OCI-LY7 (cell line): Measurements from ENCODE around the gene NTF4. TPM values are rescaled to one million over a fixed set of nuclear protein-coding genes. Genes with fewer than 3 reads are reported as not detected.

ENCODE experiments used
- BruUV-seq: library from RNA; stranded (reverse); fragments of 400-500 nt; replicated peaks from 2 replicates; lab custom pipeline; 2021; lab: Mats Ljungman, UMichigan
- CTCF ChIA-PET: fragments of 300-600 bp; sonication (Branson Sonifier 250); formaldehyde crosslinking; loops from one replicate; lab custom pipeline; 2022; ENCODE audit warnings: antibody characterized with exemption; ENCODE audit not compliant: unreplicated experiment; lab: Charles Lee
- POLR2A ChIA-PET: fragments of 300-600 bp; sonication (Branson Sonifier 250); formaldehyde crosslinking; loops from one replicate; lab custom pipeline; 2022; ENCODE audit warnings: antibody characterized with exemption; lab: Charles Lee
- DNase-seq: peaks from one replicate; pipeline ENCODE4 v3.0.0-alpha.2; 2015; ENCODE audit warnings: low spot score
- H2AFZ ChIP-seq: fragments of 200-600 bp; sonication (generic), shearing (Covaris generic); 2 replicates; pipeline ENCODE4 v1.6.1; 2014; ENCODE audit warnings: mild to moderate bottlenecking, antibody characterized with exemption, low read length, moderate library complexity
- H3K27ac ChIP-seq: fragments of 200-600 bp; sonication (generic); 2 replicates; pipeline ENCODE4 v1.5.1; 2014; ENCODE audit warnings: mixed run types, low read depth, mild to moderate bottlenecking, moderate library complexity, low read length, inconsistent platforms; ENCODE audit not compliant: poor library complexity, severe bottlenecking
- H3K36me3 ChIP-seq: fragments of 200-600 bp; sonication (generic); 2 replicates; pipeline ENCODE4 v1.6.1; 2014; ENCODE audit warnings: mild to moderate bottlenecking, antibody characterized with exemption, low read length, moderate library complexity, mixed read lengths; ENCODE audit not compliant: insufficient read depth
- H3K4me1 ChIP-seq: fragments of 200-600 bp; sonication (generic); 2 replicates; pipeline ENCODE4 v1.5.1; 2014; ENCODE audit warnings: mild to moderate bottlenecking, low read length; ENCODE audit not compliant: insufficient read depth, poor library complexity, severe bottlenecking
- H3K4me2 ChIP-seq: fragments of 200-600 bp; sonication (generic); 2 replicates; pipeline ENCODE4 v1.6.1; 2014; ENCODE audit warnings: mild to moderate bottlenecking, low read length
- H3K4me3 ChIP-seq: fragments of 200-600 bp; sonication (generic); 2 replicates; pipeline ENCODE4 v1.5.1; 2014; ENCODE audit warnings: mild to moderate bottlenecking, low read depth, low read length; ENCODE audit not compliant: poor library complexity, severe bottlenecking
- H3K79me2 ChIP-seq: fragments of 200-600 bp; sonication (generic); 2 replicates; pipeline ENCODE4 v1.6.1; 2016; ENCODE audit warnings: low read depth, mild to moderate bottlenecking, low read length, moderate library complexity, mixed read lengths; ENCODE audit not compliant: insufficient read depth
- H3K9me2 ChIP-seq: fragments of 200-600 bp; sonication (generic); 2 replicates; pipeline ENCODE4 v1.6.1; 2016; ENCODE audit warnings: mild to moderate bottlenecking, low read length, mixed read lengths; ENCODE audit not compliant: insufficient read depth
- H3K9me3 ChIP-seq: fragments of 200-600 bp; sonication (generic); 2 replicates; pipeline ENCODE4 v1.6.1; 2014; ENCODE audit warnings: mild to moderate bottlenecking, mixed run types, low read length, mixed read lengths
- H4K20me1 ChIP-seq: fragments of 200-600 bp; sonication (generic); 2 replicates; pipeline ENCODE4 v1.6.1; 2014; ENCODE audit warnings: mild to moderate bottlenecking, antibody characterized with exemption, low read length, moderate library complexity, mixed read lengths; ENCODE audit not compliant: insufficient read depth
- CTCF ChIP-seq: fragments of 200-600 bp; sonication (generic); conservative IDR thresholded peaks from 2 replicates; pipeline ENCODE4 v1.5.1; 2014; ENCODE audit warnings: mild to moderate bottlenecking, antibody characterized with exemption, low read length, moderate library complexity, mixed read lengths
- EZH2phosphoT487 ChIP-seq: fragments of 200-600 bp; sonication (generic); IDR thresholded peaks from 2 replicates; pipeline ENCODE4 v1.6.1; 2018; ENCODE audit warnings: low read depth, borderline replicate concordance, mild to moderate bottlenecking, mixed run types, antibody characterized with exemption, low read length, moderate library complexity, mixed read lengths
- intact Hi-C: fragments of 100-400 bp; cut with micrococcal nuclease; formaldehyde crosslinking; loops from one replicate; pipeline ENCODE4 v1.10.0; 2022; ENCODE audit not compliant: unreplicated experiment
- total RNA-seq, 2 experiments: library from RNA; depleted of rRNA in 1 of 2; stranded (reverse); fragments of >200 nt in 1 of 2; shearing (Covaris generic) in 1 of 2; gene quantifications; 2 replicates each; pipeline ENCODE4 v1.2.3, GENCODE V29; 2014 to 2022

Gene NTF4
- total RNA-seq, 2 experiments from 2014 or later: not detected

- H3K9me3 ChIP-seq: no peaks in the 10 kb centered on the region
- BruUV-seq: no TSS peak
- H4K20me1 ChIP-seq: no peaks in the 10 kb centered on the region
- no peak overlapping the region for H3K4me2 ChIP-seq
- H3K36me3 ChIP-seq: no peaks in the 10 kb centered on the region
- H3K4me1 ChIP-seq: no peaks in the 10 kb centered on the region
- ChIA-PET POLR2A (no interaction called here), CTCF (no interaction called here)
- H2AFZ ChIP-seq: no peak overlapping the region
- no peak for DNase-seq
- H3K4me3 ChIP-seq: no peak overlapping the region
- H3K27ac ChIP-seq: no peak overlapping the region
- TF ChIP-seq CTCF (no peak), EZH2phosphoT487 (no peak)
- H3K9me2 ChIP-seq: no peaks in the 10 kb centered on the region
- H3K79me2 ChIP-seq: no peaks in the 10 kb centered on the region
- intact Hi-C loops: no loop called here
These were observed 3.2 kb downstream of the NTF4 start for GRCh38 chr19:49061445-49061844.

- Histone ChIP-seq H3K36me3 (no peaks in the 10 kb centered on the region), H3K9me3 (no peaks in the 10 kb centered on the region), H3K4me2 (no peak overlapping the region), H3K4me3 (no peak overlapping the region), H3K9me2 (no peaks in the 10 kb centered on the region), H2AFZ (no peak overlapping the region), H3K79me2 (no peaks in the 10 kb centered on the region), H4K20me1 (no peaks in the 10 kb centered on the region), H3K27ac (no peak overlapping the region), H3K4me1 (no peaks in the 10 kb centered on the region)
- no peak for DNase-seq
- BruUV-seq: no TSS peak
- intact Hi-C loops: no loop called here
- TF ChIP-seq EZH2phosphoT487 (no peak), CTCF (no peak)
- ChIA-PET POLR2A (interaction anchor here (0.6 kb wide), 1 partner anchor 50 kb away, joined by 3 read pairs; no protein-coding TSS in a partner anchor), CTCF (interaction anchor here (0.7 kb wide), 1 partner anchor 262 kb away, joined by 3 read pairs; no protein-coding TSS in a partner anchor)
These were observed 3.6 kb downstream of the NTF4 start for GRCh38 chr19:49061000-49061399.

GRCh38 chr19:49059053-49059452 lies 5.6 kb downstream of the NTF4 start:
- Histone ChIP-seq H3K79me2 (no peaks in the 10 kb centered on the region), H3K9me3 (no peaks in the 10 kb centered on the region), H3K27ac (no peak overlapping the region), H4K20me1 (no peaks in the 10 kb centered on the region), H3K9me2 (no peaks in the 10 kb centered on the region), H3K4me2 (no peak overlapping the region), H2AFZ (no peak overlapping the region), H3K4me1 (no peaks in the 10 kb centered on the region), H3K4me3 (no peak overlapping the region), H3K36me3 (no peaks in the 10 kb centered on the region)
- intact Hi-C loops: no loop called here
- no peak for DNase-seq
- CTCF ChIA-PET: interaction anchor here (0.6 kb wide), 1 partner anchor 233 kb away, joined by 3 read pairs; no protein-coding TSS in a partner anchor
- no peak for TF ChIP-seq EZH2phosphoT487
- BruUV-seq: no TSS peak
- POLR2A ChIA-PET: no interaction called here
